Measurements from ENCODE around the gene LTC4S. TPM values are rescaled to one million over a fixed set of nuclear protein-coding genes. Genes with fewer than 3 reads are reported as not detected.
A peak's percentile ranks its signal among the peaks of the same experiment; 100 is the strongest.
"Not testable (repeated sequence)": the region's sequence is repeated elsewhere in the genome, so short reads cannot be mapped to it uniquely, and the experiment has no call there.

Gene LTC4S, protein sequence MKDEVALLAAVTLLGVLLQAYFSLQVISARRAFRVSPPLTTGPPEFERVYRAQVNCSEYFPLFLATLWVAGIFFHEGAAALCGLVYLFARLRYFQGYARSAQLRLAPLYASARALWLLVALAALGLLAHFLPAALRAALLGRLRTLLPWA
- under 1 TPM in 3 of 6 donors, not detected in 3; 0.49 to 0.82 (median 0.63) TPM for polyA plus RNA-seq (ENCODE audit: low read depth in 6 of 6)

- DNase-seq (peak; percentile 50), ATAC-seq (ENCODE audit: low read depth in 2 of 2) (peak; percentile 51 to 54)
- peak within 1 kb of the TSS; percentile 60 to 80 (median 68) for H3K4me3 Mint-ChIP-seq
- H3K4me1 Mint-ChIP-seq = peaks cover 32 to 39% (median 35%) of the 10 kb centered on the region in 3 donors
- H3K27ac Mint-ChIP-seq = peak within 1 kb of the TSS; percentile 49 to 84 (median 73)
- peaks cover 0 to 2% (median 0%) of the 10 kb centered on the region in 7 donors for H3K9me3 Mint-ChIP-seq
- H3K36me3 Mint-ChIP-seq = no peaks in the 10 kb centered on the region
- H3K27me3 Mint-ChIP-seq = no peaks in the 10 kb centered on the region
Measured at GRCh38 chr5:179793468-179794139, at the start of gene LTC4S. Gene LTC4S, plus strand, starts transcription at chr5:179793986. Its CDS starts 95 bp downstream, at chr5:179794081.

- H3K4me3 Mint-ChIP-seq; H3K36me3 Mint-ChIP-seq; H3K9me3 Mint-ChIP-seq; ATAC-seq (ENCODE audit: low read depth in 2 of 2); DNase-seq; H3K27me3 Mint-ChIP-seq; H3K27ac Mint-ChIP-seq: not testable (repeated sequence)
- peaks cover 27 to 33% (median 33%) of the 10 kb centered on the region in 3 donors for H3K4me1 Mint-ChIP-seq
Measured at GRCh38 chr5:179744106-179744505, 49.7 kb upstream of the LTC4S start.

DNA sequence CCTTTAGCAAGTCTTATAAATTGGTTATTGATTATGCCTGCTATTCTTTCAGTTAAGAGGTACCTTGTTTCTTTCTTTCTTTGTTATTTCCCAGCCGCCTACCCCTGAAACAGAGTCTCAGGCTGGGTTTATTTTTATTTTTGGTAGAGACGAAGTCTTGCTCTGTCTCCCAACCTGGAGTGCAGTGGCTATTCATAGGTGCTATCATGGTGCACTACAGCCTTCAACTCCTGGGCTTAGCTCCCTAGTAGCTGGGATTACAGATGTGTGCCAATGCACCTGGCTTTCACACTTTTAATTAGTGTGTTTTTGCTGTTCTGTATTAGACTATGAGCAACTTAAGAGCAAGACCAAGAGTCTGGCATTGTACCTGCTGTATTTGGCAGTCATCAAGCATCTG, 46.9 kb upstream of the LTC4S start:
- ATAC-seq (ENCODE audit: low read depth in 2 of 2) (no peak), DNase-seq (no peak)
- Mint-ChIP-seq H3K4me3 (no peak overlapping the region), H3K4me1 (peaks cover 20 to 29% (median 23%) of the 10 kb centered on the region in 3 donors), H3K36me3 (peaks cover 4 to 7% of the 10 kb centered on the region in 2 donors), H3K9me3 (peaks cover 0 to 2% (median 0%) of the 10 kb centered on the region in 7 donors), H3K27ac (peak overlapping the region in 2 of 6 donors; percentile 24 to 74), H3K27me3 (no peaks in the 10 kb centered on the region)

DNA sequence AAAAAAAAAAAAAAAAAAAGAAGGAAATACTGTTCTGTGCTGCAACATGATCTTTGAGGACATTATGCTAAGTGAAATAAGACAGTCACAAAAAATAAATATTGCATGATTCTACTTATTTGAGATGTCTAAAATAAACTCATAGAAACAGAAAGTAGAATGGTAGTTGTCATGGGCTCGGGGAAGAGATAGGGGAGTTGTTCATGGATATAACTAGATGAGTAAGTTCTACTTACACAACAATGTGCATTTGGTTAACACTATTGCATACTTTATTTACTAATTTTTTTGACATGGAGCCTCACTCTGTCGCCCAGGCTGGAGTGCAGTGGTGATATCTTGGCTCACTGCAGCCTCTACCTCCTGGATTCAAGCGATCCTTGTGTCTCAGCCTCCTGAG, 46.0 kb upstream of the LTC4S start:
- Mint-ChIP-seq H3K4me1 (peaks cover 20 to 34% (median 23%) of the 10 kb centered on the region in 3 donors), H3K9me3 (peaks cover 0 to 2% (median 0%) of the 10 kb centered on the region in 7 donors), H3K4me3 (no peak overlapping the region), H3K36me3 (peaks cover 4 to 7% of the 10 kb centered on the region in 2 donors), H3K27ac (no peak overlapping the region), H3K27me3 (no peaks in the 10 kb centered on the region)
- ATAC-seq (ENCODE audit: low read depth in 2 of 2) (no peak), DNase-seq (no peak)

DNA sequence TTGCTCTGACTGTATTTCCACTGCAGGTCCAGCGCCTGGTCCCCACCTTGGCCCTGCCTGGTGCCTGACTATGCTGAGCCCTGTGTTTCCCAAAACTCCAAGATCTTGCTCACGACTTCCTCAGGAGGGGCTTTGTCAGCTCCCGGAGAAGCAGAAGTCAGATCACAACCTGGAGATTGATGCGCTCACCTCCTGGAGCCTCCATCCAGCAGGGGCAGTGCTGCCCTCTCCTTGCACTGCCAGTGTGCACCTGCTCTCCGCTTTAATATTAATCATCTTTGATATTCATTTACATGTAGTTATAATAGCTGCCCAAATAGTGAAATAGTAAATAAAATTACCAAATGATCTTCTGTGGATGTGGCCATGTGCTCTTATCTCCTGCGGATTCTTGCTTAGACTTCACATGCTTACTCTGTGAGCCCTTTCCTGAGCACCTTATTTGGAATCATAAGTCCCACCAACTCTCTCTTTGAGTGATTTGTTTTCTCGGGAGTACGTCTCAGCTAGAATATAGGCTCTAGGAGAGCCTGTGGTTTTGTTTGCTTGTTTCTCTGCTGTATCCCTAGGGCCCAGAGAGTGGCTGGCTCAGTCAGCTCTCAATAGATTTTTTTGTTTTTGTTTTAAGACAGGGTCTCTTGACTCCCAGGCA, 43.8 kb upstream of the LTC4S start:
- H3K27me3 Mint-ChIP-seq = no peaks in the 10 kb centered on the region
- H3K4me3 Mint-ChIP-seq = no peak overlapping the region
- peaks cover 0 to 2% (median 0%) of the 10 kb centered on the region in 7 donors for H3K9me3 Mint-ChIP-seq
- H3K27ac Mint-ChIP-seq = peak overlapping the region in 2 of 6 donors; percentile 14 to 59
- no peak for ATAC-seq (ENCODE audit: low read depth in 2 of 2)
- peaks cover 36 to 51% (median 42%) of the 10 kb centered on the region in 3 donors for H3K4me1 Mint-ChIP-seq
- DNase-seq = no peak
- peaks cover 4 to 7% of the 10 kb centered on the region in 2 donors for H3K36me3 Mint-ChIP-seq

DNA sequence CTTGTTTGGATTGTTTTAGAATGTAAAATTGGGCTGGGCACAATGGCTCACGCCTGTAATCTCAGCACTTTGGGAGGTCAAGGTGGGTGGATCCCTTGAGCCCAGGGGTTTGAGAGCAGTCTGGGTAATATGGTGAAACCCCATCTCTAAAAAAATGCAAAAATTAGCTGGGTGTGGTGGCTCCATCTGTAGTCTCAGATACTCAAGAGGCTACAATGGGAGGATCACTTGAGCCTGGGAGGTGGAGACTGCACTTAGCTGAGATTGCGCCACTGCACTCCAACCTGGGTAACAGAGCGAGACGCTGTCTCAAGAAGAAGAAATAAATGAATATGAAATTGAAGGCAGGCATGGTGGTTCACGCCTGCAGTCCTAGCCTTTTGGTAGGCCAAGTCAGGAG, 39.8 kb upstream of the LTC4S start:
- no peak for DNase-seq
- Mint-ChIP-seq H3K4me1 (peaks cover 38 to 52% (median 40%) of the 10 kb centered on the region in 3 donors), H3K36me3 (no peaks in the 10 kb centered on the region), H3K9me3 (no peaks in the 10 kb centered on the region), H3K27ac (peak overlapping the region in 2 of 6 donors; percentile 16 to 66), H3K27me3 (no peaks in the 10 kb centered on the region), H3K4me3 (peak overlapping the region in 2 of 8 donors; percentile 12 to 44)
- no peak for ATAC-seq (ENCODE audit: low read depth in 2 of 2)

GRCh38 chr5:179755022-179755421, 38.8 kb upstream of the LTC4S start:
- Mint-ChIP-seq H3K4me3 (no peak overlapping the region), H3K27me3 (no peaks in the 10 kb centered on the region), H3K27ac (peak overlapping the region in 1 of 6 donors; percentile 57), H3K36me3 (no peaks in the 10 kb centered on the region), H3K4me1 (peaks cover 41 to 54% (median 50%) of the 10 kb centered on the region in 3 donors), H3K9me3 (no peaks in the 10 kb centered on the region)
- no peak for DNase-seq
- no peak for ATAC-seq (ENCODE audit: low read depth in 2 of 2)

DNA sequence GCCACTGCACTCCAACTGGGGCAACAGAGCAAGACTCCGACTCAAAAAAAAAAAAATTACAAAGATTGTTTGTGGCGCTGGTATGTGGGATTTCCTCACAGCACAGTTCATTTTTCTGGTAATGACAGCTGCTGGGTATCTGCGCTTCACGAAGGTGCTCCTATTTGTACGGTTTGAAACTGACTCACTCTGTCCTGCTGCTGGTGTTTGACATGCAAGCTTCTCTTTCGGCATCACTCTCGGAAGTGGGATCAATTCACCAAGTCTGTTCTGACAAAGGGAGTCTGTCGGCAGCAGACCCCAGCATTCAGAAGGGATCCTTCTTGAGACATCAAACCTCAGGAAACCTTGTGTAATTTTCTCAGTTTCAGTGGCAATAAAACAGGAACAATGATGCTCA, 34.8 kb upstream of the LTC4S start:
- no peaks in the 10 kb centered on the region for H3K27me3 Mint-ChIP-seq
- H3K4me1 Mint-ChIP-seq = peaks cover 59 to 73% (median 62%) of the 10 kb centered on the region in 3 donors
- H3K27ac Mint-ChIP-seq = peak overlapping the region in 1 of 6 donors; percentile 72
- no peaks in the 10 kb centered on the region for H3K9me3 Mint-ChIP-seq
- H3K4me3 Mint-ChIP-seq = no peak overlapping the region
- DNase-seq = no peak
- no peak for ATAC-seq (ENCODE audit: low read depth in 2 of 2)
- H3K36me3 Mint-ChIP-seq = no peaks in the 10 kb centered on the region

GRCh38 chr5:179759581-179760551, 33.9 kb upstream of the LTC4S start:
- ATAC-seq (ENCODE audit: low read depth in 2 of 2) (no peak), DNase-seq (no peak)
- Mint-ChIP-seq H3K4me1 (peaks cover 53 to 65% (median 55%) of the 10 kb centered on the region in 3 donors), H3K36me3 (no peaks in the 10 kb centered on the region), H3K4me3 (no peak overlapping the region), H3K27me3 (no peaks in the 10 kb centered on the region), H3K9me3 (no peaks in the 10 kb centered on the region), H3K27ac (peak overlapping the region; percentile 16 to 93 (median 82))

DNA sequence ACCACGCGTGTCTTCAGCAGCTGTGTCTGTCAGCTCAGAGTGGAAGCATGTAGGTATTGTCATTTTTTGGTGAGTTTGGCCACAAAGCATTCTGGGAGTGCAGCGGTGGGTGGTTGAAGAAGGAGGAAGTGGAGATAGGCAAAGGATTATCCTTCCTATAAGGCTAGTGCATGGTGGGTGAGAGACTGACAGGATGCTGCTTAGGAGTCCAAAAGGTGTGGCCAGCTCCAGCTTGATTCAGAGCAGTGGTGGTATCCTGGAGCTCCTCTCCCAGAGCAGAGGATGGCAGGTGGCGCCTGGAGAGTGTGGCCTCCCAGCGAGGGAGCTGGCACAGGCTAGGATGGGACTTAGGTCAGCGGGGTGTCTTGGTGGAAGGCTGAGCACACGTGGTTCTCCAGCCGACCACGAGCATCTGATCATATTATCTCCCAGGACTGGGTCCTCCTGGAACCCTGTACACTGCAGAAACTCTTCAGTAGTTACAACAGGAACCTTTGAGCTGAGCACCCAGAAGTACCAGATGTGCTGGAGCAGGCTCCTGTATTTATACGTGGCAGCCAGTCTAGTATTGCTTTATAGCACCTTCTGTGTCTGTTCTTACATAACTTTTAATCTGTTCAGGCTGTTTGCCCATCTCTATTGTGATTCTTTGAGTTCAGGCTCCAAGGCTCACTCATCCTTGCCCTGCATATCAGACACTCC, 31.6 kb upstream of the LTC4S start:
- DNase-seq (peak; percentile 57), ATAC-seq (ENCODE audit: low read depth in 2 of 2) (peak; percentile 91 to 95)
- H3K36me3 Mint-ChIP-seq = peaks cover 0 to 5% of the 10 kb centered on the region in 2 donors
- H3K27ac Mint-ChIP-seq = peak overlapping the region in 5 of 6 donors; percentile 6 to 96 (median 37)
- no peaks in the 10 kb centered on the region for H3K27me3 Mint-ChIP-seq
- H3K9me3 Mint-ChIP-seq = no peaks in the 10 kb centered on the region
- H3K4me3 Mint-ChIP-seq = peak overlapping the region in 4 of 8 donors; percentile 1 to 23 (median 10)
- H3K4me1 Mint-ChIP-seq = peaks cover 47 to 66% (median 49%) of the 10 kb centered on the region in 3 donors

- H3K9me3 Mint-ChIP-seq = no peaks in the 10 kb centered on the region
- H3K27ac Mint-ChIP-seq = peak overlapping the region in 2 of 6 donors; percentile 37 to 96
- ATAC-seq (ENCODE audit: low read depth in 2 of 2) (no peak), DNase-seq (no peak)
- no peak overlapping the region for H3K4me3 Mint-ChIP-seq
- H3K36me3 Mint-ChIP-seq = peaks cover 0 to 5% of the 10 kb centered on the region in 2 donors
- H3K4me1 Mint-ChIP-seq = peaks cover 49 to 67% (median 50%) of the 10 kb centered on the region in 3 donors
- H3K27me3 Mint-ChIP-seq = no peaks in the 10 kb centered on the region
Measured at GRCh38 chr5:179762781-179763176, 31.0 kb upstream of the LTC4S start.

GRCh38 chr5:179763215-179763945, 30.4 kb upstream of the LTC4S start:
- ATAC-seq (ENCODE audit: low read depth in 2 of 2) = peak; percentile 52 to 55
- H3K9me3 Mint-ChIP-seq = no peaks in the 10 kb centered on the region
- H3K27me3 Mint-ChIP-seq = no peaks in the 10 kb centered on the region
- H3K27ac Mint-ChIP-seq = no peak overlapping the region
- peaks cover 0 to 5% of the 10 kb centered on the region in 2 donors for H3K36me3 Mint-ChIP-seq
- peaks cover 49 to 70% (median 50%) of the 10 kb centered on the region in 3 donors for H3K4me1 Mint-ChIP-seq
- peak; percentile 52 for DNase-seq
- H3K4me3 Mint-ChIP-seq = no peak overlapping the region
